GM12892 (cell line): ENCODE measurements around the gene COPZ1.

Source experiments
- POLR2A ChIP-seq: IDR thresholded peaks from 2 replicates; pipeline ENCODE4 v1.6.1; 2011; ENCODE audit warnings: low read depth, low read length, control low read depth
- POLR2AphosphoS5 ChIP-seq: IDR thresholded peaks from 2 replicates; pipeline ENCODE4 v1.6.1; 2011; ENCODE audit warnings: low read depth, low read length, control low read depth
- TAF1 ChIP-seq: IDR thresholded peaks from 2 replicates; pipeline ENCODE4 v1.6.1; 2011; ENCODE audit warnings: low read depth, mild to moderate bottlenecking, control low read depth, low read length, borderline replicate concordance

- no peak for TF ChIP-seq TAF1
- no peak for TF ChIP-seq POLR2AphosphoS5
- no peak for TF ChIP-seq POLR2A
Observed at GRCh38 chr12:54383041-54383609, 58.2 kb downstream of the COPZ1 start.
